ENCODE measurements around the gene GSTO2.

- TF ChIP-seq POLR2AphosphoS5 (IDR thresholded peaks at IDR 0.05; ENCODE audit: borderline replicate concordance, low read depth, low read length) (no peak), EZH2 (IDR thresholded peaks at IDR 0.05) (no peak)
Measured at GRCh38 chr10:104321725-104322415, 52.9 kb downstream of the GSTO2 start.

All from SK-N-MC (cell line).